GM21529 (cell line): ENCODE measurements around the gene RSL24D1.
"Not testable (repeated sequence)": the region's sequence is repeated elsewhere in the genome, so short reads cannot be mapped to it uniquely, and the experiment has no call there.

Experiments used
- ATAC-seq: cut with Tn5 transposase; IDR thresholded peaks from one replicate; pipeline ENCODE4 v1.9.1; 2021; ENCODE audit not compliant: unreplicated experiment

The RSL24D1 gene

GRCh38 chr15:55218056-55218455 lies 21.3 kb upstream of the RSL24D1 start:
- ATAC-seq = no peak

GRCh38 chr15:55204464-55204863 lies 7.7 kb upstream of the RSL24D1 start:
- no peak for ATAC-seq

GRCh38 chr15:55202206-55202605 lies 5.5 kb upstream of the RSL24D1 start:
- no peak for ATAC-seq

- ATAC-seq = no peak
Observed at GRCh38 chr15:55198706-55199105, 2.0 kb upstream of the RSL24D1 start.

GRCh38 chr15:55197719-55198118 lies 978 bp upstream of the RSL24D1 start:
- no peak for ATAC-seq

- peak; percentile 15 for ATAC-seq
Observed at GRCh38 chr15:55197362-55197705, 593 bp upstream of the RSL24D1 start.

GRCh38 chr15:55195996-55196395 lies 745 bp downstream of the RSL24D1 start:
- no peak for ATAC-seq

- ATAC-seq = no peak
Observed at GRCh38 chr15:55194256-55194655, 2.5 kb downstream of the RSL24D1 start.

- no peak for ATAC-seq
Observed at GRCh38 chr15:55186331-55186730, 10.4 kb downstream of the RSL24D1 start.

- ATAC-seq = no peak
Observed at GRCh38 chr15:55183679-55184078, 13.1 kb downstream of the RSL24D1 start.

GRCh38 chr15:55179141-55179540 lies 17.6 kb downstream of the RSL24D1 start:
- no peak for ATAC-seq

GRCh38 chr15:55170361-55170760 lies 26.4 kb downstream of the RSL24D1 start:
- no peak for ATAC-seq

GRCh38 chr15:55168350-55168974 lies 28.3 kb downstream of the RSL24D1 start:
- ATAC-seq = peak; percentile 86

- ATAC-seq = no peak
Observed at GRCh38 chr15:55164284-55164683, 32.5 kb downstream of the RSL24D1 start.

- no peak for ATAC-seq
Observed at GRCh38 chr15:55151631-55152030, 45.1 kb downstream of the RSL24D1 start.

GRCh38 chr15:55143132-55143531 lies 53.6 kb downstream of the RSL24D1 start:
- ATAC-seq = not testable (repeated sequence)

GRCh38 chr15:55133972-55134371 lies 62.8 kb downstream of the RSL24D1 start:
- ATAC-seq = no peak

GRCh38 chr15:55132672-55133071 lies 64.1 kb downstream of the RSL24D1 start:
- no peak for ATAC-seq
